NCI-H510A (cell line): ENCODE measurements around the gene SLC9A6.
"Not testable (repeated sequence)": the region's sequence is repeated elsewhere in the genome, so short reads cannot be mapped to it uniquely, and the experiment has no call there.

Experiments
- DNase-seq: peaks from one replicate; lab custom pipeline; 2025; lab: John Stamatoyannopoulos, UW

SLC9A6 gene

GRCh38 chrX:136029766-136030165, 44.5 kb downstream of the SLC9A6 start:
- DNase-seq, result no peak

- DNase-seq, result no peak
These were observed 45.3 kb downstream of the SLC9A6 start for GRCh38 chrX:136030303-136031191.

GRCh38 chrX:136031626-136032025, 46.4 kb downstream of the SLC9A6 start:
- no peak for DNase-seq

GRCh38 chrX:136032370-136032769, 47.1 kb downstream of the SLC9A6 start:
- no peak for DNase-seq

- DNase-seq, result no peak
These were observed 49.4 kb downstream of the SLC9A6 start for GRCh38 chrX:136034668-136035067.

- no peak for DNase-seq
These were observed 50.4 kb downstream of the SLC9A6 start for GRCh38 chrX:136035663-136036062.

- no peak for DNase-seq
These were observed 54.2 kb downstream of the SLC9A6 start for GRCh38 chrX:136039485-136039884.

GRCh38 chrX:136039968-136040367, 54.7 kb downstream of the SLC9A6 start:
- no peak for DNase-seq

- no peak for DNase-seq
These were observed 56.1 kb downstream of the SLC9A6 start for GRCh38 chrX:136041254-136041812.

- no peak for DNase-seq
These were observed 59.8 kb downstream of the SLC9A6 start for GRCh38 chrX:136045008-136045407.

- no peak for DNase-seq
These were observed 61.2 kb downstream of the SLC9A6 start for GRCh38 chrX:136046295-136047015.

- DNase-seq, result no peak
These were observed 61.9 kb downstream of the SLC9A6 start for GRCh38 chrX:136047016-136047642.

GRCh38 chrX:136047969-136048368, 62.7 kb downstream of the SLC9A6 start:
- no peak for DNase-seq

GRCh38 chrX:136048446-136048845, 63.2 kb downstream of the SLC9A6 start:
- DNase-seq, result no peak

GRCh38 chrX:136049608-136050007, 64.4 kb downstream of the SLC9A6 start:
- DNase-seq, result no peak

- not testable (repeated sequence) for DNase-seq
These were observed 65.6 kb downstream of the SLC9A6 start for GRCh38 chrX:136050875-136051274.

GRCh38 chrX:136051611-136052010, 66.4 kb downstream of the SLC9A6 start:
- DNase-seq, result no peak

- no peak for DNase-seq
These were observed 70.5 kb downstream of the SLC9A6 start for GRCh38 chrX:136055651-136056221.

GRCh38 chrX:136057567-136057966, 72.3 kb downstream of the SLC9A6 start:
- no peak for DNase-seq

- DNase-seq, result no peak
These were observed 74.1 kb downstream of the SLC9A6 start for GRCh38 chrX:136059350-136059749.

GRCh38 chrX:136061286-136061685, 76.1 kb downstream of the SLC9A6 start:
- DNase-seq, result no peak

- DNase-seq, result no peak
These were observed 76.5 kb downstream of the SLC9A6 start for GRCh38 chrX:136061696-136062095.
